NCI-H2171 (cell line): ENCODE results near the gene ANK3.

Experiments
- DNase-seq: peaks from one replicate; lab custom pipeline; 2025; lab: John Stamatoyannopoulos, UW

The ANK3 gene

GRCh38 chr10:59976909-59977308, 412.8 kb downstream of the ANK3 start:
- DNase-seq = no peak
